Measurements from ENCODE around the gene ZRANB3. TPM values are rescaled to one million over a fixed set of nuclear protein-coding genes. Genes with fewer than 3 reads are reported as not detected.

The ZRANB3 gene
- polyA plus RNA-seq, 1 donor (not counting 4 experiments of a cell fraction or from before 2014, with no cell fraction given), result 10.6 TPM

DNA sequence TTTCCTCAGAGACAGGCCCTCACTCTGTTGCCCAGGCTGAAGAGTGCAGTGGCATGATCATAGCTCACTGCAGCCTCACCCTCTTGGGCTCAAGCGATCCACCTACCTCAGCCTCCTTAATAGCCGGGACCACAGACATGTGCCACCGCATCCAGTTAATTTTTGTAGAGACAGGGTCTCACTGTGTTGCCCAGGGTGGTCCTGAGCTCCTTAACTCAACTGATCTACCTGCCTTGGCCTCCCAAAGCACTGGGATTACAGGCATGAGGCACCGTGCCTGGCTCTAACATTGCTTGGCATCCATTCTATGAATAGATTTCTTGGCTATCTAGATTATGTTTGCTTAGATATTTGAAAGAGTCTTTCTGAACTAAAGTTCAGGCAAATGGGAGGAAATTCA lies 21.9 kb upstream of the ZRANB3 start:
- no peak overlapping the region for H3K9ac ChIP-seq (ENCODE audit: control insufficient read depth, extremely low read depth, insufficient read depth, low read length)
- no peak overlapping the region for H3K4me2 ChIP-seq (ENCODE audit: control insufficient read depth, extremely low read depth, insufficient read depth, low read depth, low read length)
- no peaks in the 10 kb centered on the region for H3K4me1 ChIP-seq (ENCODE audit: control insufficient read depth, extremely low read depth, insufficient read depth, low read length)
- no peak for DNase-seq (ENCODE audit: low read depth, low spot score)
- no peak overlapping the region for H2AFZ ChIP-seq (ENCODE audit: control insufficient read depth, low read length)
- no peaks in the 10 kb centered on the region for H3K27me3 ChIP-seq (ENCODE audit: control insufficient read depth, extremely low read depth, insufficient read depth, low read length)
- FAIRE-seq, result no peak
- dilution Hi-C loops (cut with MboI; ENCODE audit: extremely low pct_ligation_motif_present, low sequenced_read_pairs), result no loop called here
- H3K9me3 ChIP-seq (ENCODE audit: control insufficient read depth, low read depth, low read length), result no peaks in the 10 kb centered on the region
- H3K27ac ChIP-seq (ENCODE audit: control insufficient read depth, insufficient read depth, low read length), result no peak overlapping the region
- no peaks in the 10 kb centered on the region for H4K20me1 ChIP-seq (ENCODE audit: control insufficient read depth, extremely low read depth, insufficient read depth, low read length)
- H3K79me2 ChIP-seq (ENCODE audit: control insufficient read depth, insufficient read depth, low read length), result peaks cover 58% of the 10 kb centered on the region
- no peaks in the 10 kb centered on the region for H3K36me3 ChIP-seq (ENCODE audit: control insufficient read depth in 2 of 2, extremely low read depth in 1 of 2, insufficient read depth in 2 of 2, low read length in 2 of 2)
- no peaks in the 10 kb centered on the region for H3K9me1 ChIP-seq (ENCODE audit: control insufficient read depth, extremely low read depth, insufficient read depth, low read length)
- H3K4me3 ChIP-seq (ENCODE audit: control insufficient read depth in 2 of 3, extremely low read depth in 1 of 3, insufficient read depth in 2 of 3, low read depth in 1 of 3, low read length in 3 of 3), result no peak overlapping the region
- TF ChIP-seq, protein P1, sequence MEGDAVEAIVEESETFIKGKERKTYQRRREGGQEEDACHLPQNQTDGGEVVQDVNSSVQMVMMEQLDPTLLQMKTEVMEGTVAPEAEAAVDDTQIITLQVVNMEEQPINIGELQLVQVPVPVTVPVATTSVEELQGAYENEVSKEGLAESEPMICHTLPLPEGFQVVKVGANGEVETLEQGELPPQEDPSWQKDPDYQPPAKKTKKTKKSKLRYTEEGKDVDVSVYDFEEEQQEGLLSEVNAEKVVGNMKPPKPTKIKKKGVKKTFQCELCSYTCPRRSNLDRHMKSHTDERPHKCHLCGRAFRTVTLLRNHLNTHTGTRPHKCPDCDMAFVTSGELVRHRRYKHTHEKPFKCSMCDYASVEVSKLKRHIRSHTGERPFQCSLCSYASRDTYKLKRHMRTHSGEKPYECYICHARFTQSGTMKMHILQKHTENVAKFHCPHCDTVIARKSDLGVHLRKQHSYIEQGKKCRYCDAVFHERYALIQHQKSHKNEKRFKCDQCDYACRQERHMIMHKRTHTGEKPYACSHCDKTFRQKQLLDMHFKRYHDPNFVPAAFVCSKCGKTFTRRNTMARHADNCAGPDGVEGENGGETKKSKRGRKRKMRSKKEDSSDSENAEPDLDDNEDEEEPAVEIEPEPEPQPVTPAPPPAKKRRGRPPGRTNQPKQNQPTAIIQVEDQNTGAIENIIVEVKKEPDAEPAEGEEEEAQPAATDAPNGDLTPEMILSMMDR (optimal IDR thresholded peaks at IDR 0.05 in 1 of 3, IDR thresholded peaks at IDR 0.05 in 1 of 3, conservative IDR thresholded peaks at IDR 0.05 in 1 of 3; ENCODE audit: extremely low read depth in 1 of 3, insufficient read depth in 2 of 3, low read length in 3 of 3), result no peak
- no peak for TF ChIP-seq EZH2 (IDR thresholded peaks at IDR 0.05; ENCODE audit: low read length)

DNA sequence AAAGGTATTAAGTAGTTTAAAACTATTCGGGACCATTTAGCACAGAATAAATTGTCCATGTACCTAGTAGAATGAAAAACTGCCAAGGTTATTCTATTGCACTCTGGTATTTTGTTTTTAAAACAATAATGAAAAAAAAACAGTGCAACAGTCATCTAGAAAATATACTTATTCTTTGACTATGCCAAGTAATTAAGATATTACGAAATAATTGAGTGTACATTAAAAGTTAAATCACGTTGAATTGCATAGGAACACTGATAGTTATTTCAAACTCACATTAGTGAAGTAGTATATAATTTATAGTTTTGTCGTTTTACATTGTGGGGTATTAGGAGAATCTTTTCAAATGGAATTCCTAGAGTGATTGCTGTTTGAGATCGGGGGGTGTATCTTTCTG lies 20.3 kb upstream of the ZRANB3 start:
- DNase-seq (ENCODE audit: low read depth, low spot score) (no peak), FAIRE-seq (no peak)
- dilution Hi-C loops (cut with MboI; ENCODE audit: extremely low pct_ligation_motif_present, low sequenced_read_pairs), result no loop called here
- peaks cover 56% of the 10 kb centered on the region for H3K79me2 ChIP-seq (ENCODE audit: control insufficient read depth, insufficient read depth, low read length)
- TF ChIP-seq EZH2 (IDR thresholded peaks at IDR 0.05; ENCODE audit: low read length), result no peak
- TF ChIP-seq, protein P1 (optimal IDR thresholded peaks at IDR 0.05 in 1 of 3, IDR thresholded peaks at IDR 0.05 in 1 of 3, conservative IDR thresholded peaks at IDR 0.05 in 1 of 3; ENCODE audit: extremely low read depth in 1 of 3, insufficient read depth in 2 of 3, low read length in 3 of 3), result no peak
- no peaks in the 10 kb centered on the region for H3K36me3 ChIP-seq (ENCODE audit: control insufficient read depth in 2 of 2, extremely low read depth in 1 of 2, insufficient read depth in 2 of 2, low read length in 2 of 2)
- no peaks in the 10 kb centered on the region for H3K9me1 ChIP-seq (ENCODE audit: control insufficient read depth, extremely low read depth, insufficient read depth, low read length)
- no peaks in the 10 kb centered on the region for H3K27me3 ChIP-seq (ENCODE audit: control insufficient read depth, extremely low read depth, insufficient read depth, low read length)
- H3K4me1 ChIP-seq (ENCODE audit: control insufficient read depth, extremely low read depth, insufficient read depth, low read length), result no peaks in the 10 kb centered on the region
- H2AFZ ChIP-seq (ENCODE audit: control insufficient read depth, low read length), result no peak overlapping the region
- no peak overlapping the region for H3K4me3 ChIP-seq (ENCODE audit: control insufficient read depth in 2 of 3, extremely low read depth in 1 of 3, insufficient read depth in 2 of 3, low read depth in 1 of 3, low read length in 3 of 3)
- no peaks in the 10 kb centered on the region for H3K9me3 ChIP-seq (ENCODE audit: control insufficient read depth, low read depth, low read length)
- no peak overlapping the region for H3K4me2 ChIP-seq (ENCODE audit: control insufficient read depth, extremely low read depth, insufficient read depth, low read depth, low read length)
- no peak overlapping the region for H3K9ac ChIP-seq (ENCODE audit: control insufficient read depth, extremely low read depth, insufficient read depth, low read length)
- H3K27ac ChIP-seq (ENCODE audit: control insufficient read depth, insufficient read depth, low read length), result no peak overlapping the region
- H4K20me1 ChIP-seq (ENCODE audit: control insufficient read depth, extremely low read depth, insufficient read depth, low read length), result no peaks in the 10 kb centered on the region
